Activated CD4-positive, CD25-positive, alpha-beta regulatory T cell treated with anti-CD3 and anti-CD28 coated beads, Interleukin-2, amount 50 U/mL, for 72 hours (primary cell): ENCODE measurements around the gene CST7.

ENCODE experiments used
- DNase-seq: peaks from one replicate; pipeline ENCODE4 v3.0.0; 2021

The CST7 gene

DNA sequence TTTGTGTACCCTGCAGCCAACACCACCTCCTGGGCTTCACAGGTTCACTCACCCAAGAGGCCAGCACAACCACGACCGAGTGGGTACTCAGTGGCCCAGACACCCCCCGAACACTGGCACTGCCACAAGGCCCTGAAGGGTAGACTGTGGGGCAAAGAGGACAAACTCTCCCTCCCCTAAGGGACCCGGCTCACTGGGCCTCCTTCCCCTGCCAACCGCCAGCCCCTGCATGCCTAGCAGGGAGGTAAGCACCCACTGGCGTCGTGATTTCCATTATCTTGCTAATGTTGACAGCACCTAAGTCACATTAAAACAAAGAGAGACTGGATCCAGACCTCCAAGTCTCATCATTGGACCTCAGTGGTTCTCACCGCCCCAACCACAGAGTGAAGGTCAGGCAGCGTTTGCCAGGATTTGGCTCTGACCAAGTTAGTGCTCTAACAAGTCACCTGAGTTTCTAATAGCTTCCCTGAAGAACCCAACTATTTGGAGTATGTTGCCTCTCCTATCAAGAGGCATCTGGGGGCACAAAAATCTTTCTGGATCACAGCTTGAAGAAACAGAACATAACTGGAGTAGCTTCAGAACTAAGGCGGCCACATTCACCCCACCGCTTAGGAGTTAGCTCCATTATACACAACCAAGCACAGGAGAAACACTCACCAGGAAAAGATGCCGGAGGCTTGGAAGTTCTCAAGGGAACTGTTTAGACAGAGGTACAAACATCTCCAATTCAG, 57.5 kb downstream of the CST7 start:
- peak; percentile 4 for DNase-seq

DNA sequence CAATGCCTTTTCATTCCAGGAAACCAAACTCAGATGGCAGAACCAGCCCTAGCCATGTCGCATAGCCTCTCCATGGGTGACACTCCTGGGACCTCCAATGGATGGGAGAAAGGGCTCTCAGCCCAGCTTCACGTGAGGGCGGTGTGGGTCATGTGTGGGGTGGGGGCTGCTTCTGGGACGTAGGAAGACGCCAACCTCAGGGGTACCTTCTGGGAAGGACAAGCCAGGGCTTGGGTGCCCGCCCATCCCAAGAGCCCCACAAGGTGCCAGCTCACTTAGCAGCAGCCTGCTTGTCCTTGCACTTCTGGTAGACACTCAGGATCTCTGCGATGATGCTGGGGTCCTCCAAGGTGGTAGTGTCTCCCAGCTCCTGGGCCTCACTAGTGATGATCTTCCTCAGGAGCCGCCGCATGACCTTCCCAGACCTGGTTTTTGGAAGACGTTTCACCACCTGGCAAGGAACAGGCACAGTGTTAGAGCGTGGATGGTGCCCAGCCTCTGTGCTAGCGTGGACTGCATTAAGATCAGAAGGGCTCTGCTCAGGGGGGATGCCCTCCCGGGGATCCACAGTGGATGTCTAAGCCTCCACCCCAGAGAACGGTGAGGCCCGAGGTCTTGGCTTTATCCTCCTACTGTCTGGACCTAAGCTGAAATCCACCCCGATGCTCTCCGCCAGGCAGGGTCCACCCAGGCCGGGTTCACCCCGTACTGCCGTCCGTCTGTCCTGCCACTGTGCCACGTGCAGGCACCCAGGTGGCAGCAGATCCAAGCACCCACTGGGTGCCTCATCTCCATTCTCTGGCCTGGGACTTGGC, 58.6 kb downstream of the CST7 start:
- peak; percentile 23 for DNase-seq

DNA sequence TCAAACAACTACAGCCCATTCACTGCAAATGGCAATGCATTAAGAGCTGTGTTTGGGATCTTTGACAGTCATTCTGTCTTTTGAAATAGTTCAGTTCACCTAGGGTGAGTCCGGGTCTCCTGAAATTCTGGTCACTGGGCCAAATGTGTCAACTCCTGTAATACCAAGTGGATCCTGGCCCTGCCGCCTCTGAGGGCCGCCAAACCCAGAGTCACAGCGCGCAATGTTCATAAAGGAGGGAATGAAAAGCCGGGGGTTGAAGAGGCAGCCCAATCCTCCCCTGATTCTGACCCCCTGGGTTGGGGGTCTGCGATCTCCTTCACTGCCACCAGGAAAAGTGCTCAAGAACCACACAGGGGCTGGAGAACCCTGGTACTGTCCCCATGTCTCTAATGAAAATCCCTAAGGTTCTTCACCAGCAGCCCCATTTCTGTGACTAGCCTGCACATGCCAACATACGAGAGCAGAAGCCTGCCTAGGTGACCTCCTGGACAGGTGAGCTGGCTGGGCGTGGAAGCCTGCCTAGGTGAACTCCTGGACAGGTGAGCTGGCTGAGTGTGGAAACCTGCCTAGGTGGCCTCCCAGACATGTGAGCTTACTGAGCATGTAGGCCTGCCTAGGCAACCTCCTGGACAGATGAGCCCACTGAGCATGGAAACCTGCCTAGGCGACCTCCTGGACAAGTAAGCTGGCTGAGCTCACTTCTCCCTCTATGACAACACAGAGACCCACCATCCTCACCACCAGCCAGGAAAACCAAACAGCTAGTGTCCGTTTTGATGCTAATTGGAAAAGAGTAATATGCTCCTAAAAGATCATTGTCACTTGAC, 59.5 kb downstream of the CST7 start:
- DNase-seq = no peak
